OCI-LY3 (cell line): ENCODE data around the gene LARGE1.

Source experiments
- EZH2phosphoT487 ChIP-seq: fragments of 200-600 bp; shearing (Covaris generic); IDR thresholded peaks from 2 replicates; pipeline ENCODE4 v1.6.1; 2018; ENCODE audit warnings: antibody characterized with exemption, mixed run types, low read depth
- TF ChIP-seq, protein P1 (sequence below): fragments of 200-600, 300-600 bp; sonication (generic); IDR thresholded peaks from 2 replicates; pipeline ENCODE4 v1.5.1; 2014; ENCODE audit warnings: antibody characterized with exemption, low read length, low read depth

GRCh38 chr22:33564683-33565082 is 355.6 kb downstream of the LARGE1 start:
- TF ChIP-seq, protein P1, sequence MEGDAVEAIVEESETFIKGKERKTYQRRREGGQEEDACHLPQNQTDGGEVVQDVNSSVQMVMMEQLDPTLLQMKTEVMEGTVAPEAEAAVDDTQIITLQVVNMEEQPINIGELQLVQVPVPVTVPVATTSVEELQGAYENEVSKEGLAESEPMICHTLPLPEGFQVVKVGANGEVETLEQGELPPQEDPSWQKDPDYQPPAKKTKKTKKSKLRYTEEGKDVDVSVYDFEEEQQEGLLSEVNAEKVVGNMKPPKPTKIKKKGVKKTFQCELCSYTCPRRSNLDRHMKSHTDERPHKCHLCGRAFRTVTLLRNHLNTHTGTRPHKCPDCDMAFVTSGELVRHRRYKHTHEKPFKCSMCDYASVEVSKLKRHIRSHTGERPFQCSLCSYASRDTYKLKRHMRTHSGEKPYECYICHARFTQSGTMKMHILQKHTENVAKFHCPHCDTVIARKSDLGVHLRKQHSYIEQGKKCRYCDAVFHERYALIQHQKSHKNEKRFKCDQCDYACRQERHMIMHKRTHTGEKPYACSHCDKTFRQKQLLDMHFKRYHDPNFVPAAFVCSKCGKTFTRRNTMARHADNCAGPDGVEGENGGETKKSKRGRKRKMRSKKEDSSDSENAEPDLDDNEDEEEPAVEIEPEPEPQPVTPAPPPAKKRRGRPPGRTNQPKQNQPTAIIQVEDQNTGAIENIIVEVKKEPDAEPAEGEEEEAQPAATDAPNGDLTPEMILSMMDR, result no peak
- TF ChIP-seq EZH2phosphoT487, result no peak
